IPS-18a (cell line): ENCODE measurements around the gene LUC7L.
"Not testable (repeated sequence)": the region's sequence is repeated elsewhere in the genome, so short reads cannot be mapped to it uniquely, and the experiment has no call there.

Experiments used
- H3K27ac ChIP-seq: one replicate; pipeline ENCODE4 v1.5.1; 2013; ENCODE audit warnings: low read length
- H3K27me3 ChIP-seq: one replicate; pipeline ENCODE4 v1.6.1; 2013; ENCODE audit warnings: mild to moderate bottlenecking, low read length; ENCODE audit not compliant: control insufficient read depth, insufficient read depth
- H3K36me3 ChIP-seq: one replicate; pipeline ENCODE4 v1.6.1; 2013; ENCODE audit warnings: low read depth, low read length; ENCODE audit not compliant: control insufficient read depth
- H3K4me1 ChIP-seq: one replicate; pipeline ENCODE4 v1.6.1; 2013; ENCODE audit warnings: low read depth, low read length; ENCODE audit not compliant: control insufficient read depth
- H3K4me3 ChIP-seq: one replicate; pipeline ENCODE4 v1.5.1; 2013; ENCODE audit warnings: low read length
- H3K9ac ChIP-seq: one replicate; pipeline ENCODE4 v1.6.1; 2013; ENCODE audit warnings: mild to moderate bottlenecking, low read length, moderate library complexity
- H3K9me3 ChIP-seq: one replicate; pipeline ENCODE4 v1.6.1; 2013; ENCODE audit warnings: low read depth, low read length; ENCODE audit not compliant: control insufficient read depth

LUC7L gene

DNA sequence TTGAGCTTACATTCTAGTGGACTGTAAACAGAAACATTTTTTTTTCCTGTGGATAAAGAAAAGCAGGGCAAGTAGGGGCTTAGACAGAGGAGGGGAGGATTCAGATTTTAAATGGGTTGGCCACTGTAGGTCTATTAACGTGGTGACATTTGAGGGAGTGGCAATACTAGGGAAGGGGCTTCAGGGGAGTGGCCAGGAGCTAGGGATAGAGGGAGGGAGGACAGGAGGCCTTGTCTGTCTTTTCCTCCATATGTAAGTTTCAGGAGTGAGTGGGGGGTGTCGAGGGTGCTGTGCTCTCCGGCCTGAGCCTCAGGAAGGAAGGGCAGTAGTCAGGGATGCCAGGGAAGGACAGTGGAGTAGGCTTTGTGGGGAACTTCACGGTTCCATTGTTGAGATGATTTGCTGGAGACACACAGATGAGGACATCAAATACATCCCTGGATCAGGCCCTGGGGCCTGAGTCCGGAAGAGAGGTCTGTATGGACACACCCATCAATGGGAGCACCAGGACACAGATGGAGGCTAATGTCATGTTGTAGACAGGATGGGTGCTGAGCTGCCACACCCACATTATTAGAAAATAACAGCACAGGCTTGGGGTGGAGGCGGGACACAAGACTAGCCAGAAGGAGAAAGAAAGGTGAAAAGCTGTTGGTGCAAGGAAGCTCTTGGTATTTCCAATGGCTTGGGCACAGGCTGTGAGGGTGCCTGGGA lies 70.0 kb downstream of the LUC7L start:
- no peak overlapping the region for H3K27ac ChIP-seq
- H3K27me3 ChIP-seq, result peaks cover 68% of the 10 kb centered on the region
- H3K4me1 ChIP-seq, result peaks cover 3% of the 10 kb centered on the region
- no peaks in the 10 kb centered on the region for H3K36me3 ChIP-seq
- H3K9me3 ChIP-seq, result no peaks in the 10 kb centered on the region
- no peak overlapping the region for H3K4me3 ChIP-seq
- no peak overlapping the region for H3K9ac ChIP-seq

DNA sequence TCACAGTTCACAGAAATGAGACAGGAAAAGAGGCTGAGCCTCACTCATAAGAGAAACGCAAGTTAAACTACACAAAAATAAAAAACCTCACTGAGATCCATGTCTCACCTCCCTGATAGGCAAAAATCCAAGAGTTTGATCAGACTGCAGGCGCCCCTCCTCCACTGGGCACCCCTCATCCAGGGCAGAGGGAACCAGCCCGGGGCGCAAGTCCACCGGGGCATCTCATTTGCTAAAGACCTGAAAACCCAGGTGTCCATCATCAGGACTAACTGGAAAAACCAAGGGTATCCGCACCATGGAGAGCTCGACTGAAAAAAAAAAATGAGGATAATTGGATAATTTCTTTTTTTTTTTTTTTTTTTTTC lies 74.2 kb downstream of the LUC7L start:
- H3K9me3 ChIP-seq, result no peaks in the 10 kb centered on the region
- H3K27me3 ChIP-seq, result peaks cover 67% of the 10 kb centered on the region
- H3K36me3 ChIP-seq, result no peaks in the 10 kb centered on the region
- H3K4me3 ChIP-seq, result peak overlapping the region; percentile 61
- peaks cover 3% of the 10 kb centered on the region for H3K4me1 ChIP-seq
- H3K27ac ChIP-seq, result no peak overlapping the region
- no peak overlapping the region for H3K9ac ChIP-seq

DNA sequence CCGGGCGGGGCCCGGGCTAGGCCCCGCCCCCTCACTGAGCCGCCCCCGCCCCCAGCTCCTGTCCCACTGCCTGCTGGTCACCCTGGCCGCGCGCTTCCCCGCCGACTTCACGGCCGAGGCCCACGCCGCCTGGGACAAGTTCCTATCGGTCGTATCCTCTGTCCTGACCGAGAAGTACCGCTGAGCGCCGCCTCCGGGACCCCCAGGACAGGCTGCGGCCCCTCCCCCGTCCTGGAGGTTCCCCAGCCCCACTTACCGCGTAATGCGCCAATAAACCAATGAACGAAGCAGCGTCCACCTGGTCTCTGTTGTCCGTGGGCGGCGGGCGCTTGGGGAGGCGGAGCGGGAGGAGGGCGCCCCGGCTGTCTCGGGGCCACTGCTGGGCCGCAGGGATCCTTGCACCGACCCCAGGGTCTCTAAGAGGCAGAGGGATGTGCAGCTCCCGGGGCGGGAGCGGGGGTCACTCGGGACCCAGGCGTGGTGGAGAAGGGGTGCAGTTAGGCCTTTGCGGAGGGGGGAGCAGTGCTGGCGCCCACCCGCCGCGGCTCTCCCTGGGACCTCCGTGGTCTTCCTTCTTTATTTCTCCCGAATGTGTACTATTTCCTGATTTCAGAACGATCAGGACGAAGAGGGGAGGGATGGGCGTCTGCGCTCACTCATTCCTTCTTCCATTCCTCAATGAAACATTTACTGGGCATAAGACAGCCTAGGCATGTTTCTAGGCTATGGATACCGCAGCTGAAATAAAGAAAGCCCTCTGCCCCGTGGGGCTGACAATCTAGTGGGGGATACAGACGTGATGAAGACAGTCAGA lies 74.8 kb downstream of the LUC7L start:
- no peaks in the 10 kb centered on the region for H3K36me3 ChIP-seq
- H3K9ac ChIP-seq, result no peak overlapping the region
- peaks cover 68% of the 10 kb centered on the region for H3K27me3 ChIP-seq
- no peak overlapping the region for H3K27ac ChIP-seq
- H3K4me1 ChIP-seq, result peaks cover 3% of the 10 kb centered on the region
- no peaks in the 10 kb centered on the region for H3K9me3 ChIP-seq
- peak overlapping the region; percentile 61 for H3K4me3 ChIP-seq

DNA sequence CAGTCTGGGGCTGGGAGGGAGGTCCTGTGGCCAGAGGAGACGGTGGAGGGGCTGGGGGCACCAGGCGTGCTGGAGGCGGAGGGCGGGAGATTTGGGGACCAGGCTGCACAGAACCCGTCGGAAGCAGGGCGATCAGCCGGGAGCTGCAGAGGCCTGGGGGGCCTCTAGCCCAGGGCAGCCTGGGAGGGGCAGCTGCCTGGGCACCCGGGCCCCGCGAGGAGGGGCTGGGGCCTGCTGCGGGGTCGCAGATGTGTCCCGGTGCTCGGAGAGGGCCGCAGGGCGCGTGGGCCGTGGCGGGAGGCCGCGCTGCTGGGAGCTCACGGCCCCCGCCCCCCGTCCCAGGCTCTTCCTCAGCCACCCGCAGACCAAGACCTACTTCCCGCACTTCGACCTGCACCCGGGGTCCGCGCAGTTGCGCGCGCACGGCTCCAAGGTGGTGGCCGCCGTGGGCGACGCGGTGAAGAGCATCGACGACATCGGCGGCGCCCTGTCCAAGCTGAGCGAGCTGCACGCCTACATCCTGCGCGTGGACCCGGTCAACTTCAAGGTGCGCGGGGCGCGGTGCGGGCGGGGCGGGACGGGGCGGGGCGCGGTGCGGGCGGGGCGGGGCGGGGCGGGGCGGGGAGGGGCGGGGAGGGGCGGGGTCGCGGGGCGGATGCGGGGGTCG lies 75.6 kb downstream of the LUC7L start:
- not testable (repeated sequence) for H3K36me3 ChIP-seq, H3K4me1 ChIP-seq, H3K4me3 ChIP-seq, H3K9me3 ChIP-seq, H3K9ac ChIP-seq, H3K27ac ChIP-seq
- peaks cover 68% of the 10 kb centered on the region for H3K27me3 ChIP-seq

DNA sequence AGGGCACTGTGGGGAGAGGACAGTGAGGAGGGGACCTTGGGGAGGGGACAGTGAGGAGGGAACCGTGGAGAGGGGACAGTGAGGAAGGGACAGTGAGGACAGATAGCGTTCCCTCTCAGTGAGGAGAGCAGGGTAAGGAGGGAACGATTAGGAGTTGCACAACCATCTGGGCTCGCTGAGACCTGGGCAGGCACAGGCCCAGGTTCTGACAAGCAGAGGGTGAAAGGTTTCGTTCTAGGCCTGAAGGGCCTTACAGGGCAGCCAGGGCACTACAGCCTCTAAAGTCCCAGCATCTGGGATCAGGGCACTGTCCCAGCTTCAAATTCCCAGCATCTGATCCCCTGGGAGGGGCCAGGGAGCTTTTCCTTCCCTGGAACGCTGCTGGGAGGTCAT lies 76.1 kb downstream of the LUC7L start:
- not testable (repeated sequence) for H3K9ac ChIP-seq, H3K9me3 ChIP-seq, H3K4me3 ChIP-seq, H3K36me3 ChIP-seq, H3K4me1 ChIP-seq, H3K27ac ChIP-seq
- peaks cover 64% of the 10 kb centered on the region for H3K27me3 ChIP-seq

DNA sequence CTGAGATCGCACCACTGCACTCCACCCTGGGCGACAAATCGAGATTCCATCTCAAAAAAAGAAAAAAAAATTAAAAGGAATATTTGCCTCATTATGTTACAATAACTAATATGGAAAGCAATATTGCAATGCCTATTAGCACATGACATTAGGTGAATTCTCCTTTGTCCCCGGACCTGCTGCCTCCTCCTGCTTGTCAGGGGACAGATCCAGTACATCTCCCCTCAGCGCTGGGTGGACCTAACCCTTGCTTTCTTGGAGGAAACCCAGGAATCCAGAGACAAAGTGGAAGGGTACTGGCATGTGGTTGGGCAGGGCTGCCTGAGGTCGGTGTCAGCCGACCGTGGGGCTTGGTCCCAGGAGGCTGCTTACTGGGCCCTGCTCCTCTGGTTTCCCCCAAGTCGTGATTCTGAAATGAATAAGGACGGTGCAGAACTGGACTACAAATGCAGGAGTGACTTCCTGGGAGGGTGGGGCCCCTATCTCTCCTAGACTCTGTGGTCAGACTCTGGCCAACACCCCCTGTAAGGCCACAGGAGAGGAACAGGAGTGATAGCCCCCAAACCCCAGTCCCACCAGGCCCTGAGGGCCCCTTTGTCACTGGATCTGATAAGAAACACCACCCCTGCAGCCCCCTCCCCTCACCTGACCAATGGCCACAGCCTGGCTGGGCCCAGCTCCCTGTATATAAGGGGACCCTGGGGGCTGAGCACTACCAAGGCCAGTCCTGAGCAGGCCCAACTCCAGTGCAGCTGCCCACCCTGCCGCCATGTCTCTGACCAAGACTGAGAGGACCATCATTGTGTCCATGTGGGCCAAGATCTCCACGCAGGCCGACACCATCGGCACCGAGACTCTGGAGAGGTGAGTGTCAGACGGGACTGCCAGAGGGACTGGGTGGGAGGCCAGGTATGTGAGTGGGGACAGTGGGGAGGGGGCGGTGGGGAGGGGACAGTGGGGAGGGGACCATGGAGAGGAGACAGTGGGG lies 76.8 kb downstream of the LUC7L start, which contains the start of gene HBZ:
Gene HBZ, plus strand, starts transcription at position 504 of the 988 bp plus-strand sequence. Its CDS starts 266 bp downstream, at position 770.
- no peak within 1 kb of the TSS for H3K27ac ChIP-seq
- H3K9ac ChIP-seq, result no peak within 1 kb of the TSS
- no peaks in the 10 kb centered on the region for H3K36me3 ChIP-seq
- H3K9me3 ChIP-seq, result no peaks in the 10 kb centered on the region
- H3K4me1 ChIP-seq, result peaks cover 3% of the 10 kb centered on the region
- no peak within 1 kb of the TSS for H3K4me3 ChIP-seq
- H3K27me3 ChIP-seq, result peaks cover 57% of the 10 kb centered on the region

DNA sequence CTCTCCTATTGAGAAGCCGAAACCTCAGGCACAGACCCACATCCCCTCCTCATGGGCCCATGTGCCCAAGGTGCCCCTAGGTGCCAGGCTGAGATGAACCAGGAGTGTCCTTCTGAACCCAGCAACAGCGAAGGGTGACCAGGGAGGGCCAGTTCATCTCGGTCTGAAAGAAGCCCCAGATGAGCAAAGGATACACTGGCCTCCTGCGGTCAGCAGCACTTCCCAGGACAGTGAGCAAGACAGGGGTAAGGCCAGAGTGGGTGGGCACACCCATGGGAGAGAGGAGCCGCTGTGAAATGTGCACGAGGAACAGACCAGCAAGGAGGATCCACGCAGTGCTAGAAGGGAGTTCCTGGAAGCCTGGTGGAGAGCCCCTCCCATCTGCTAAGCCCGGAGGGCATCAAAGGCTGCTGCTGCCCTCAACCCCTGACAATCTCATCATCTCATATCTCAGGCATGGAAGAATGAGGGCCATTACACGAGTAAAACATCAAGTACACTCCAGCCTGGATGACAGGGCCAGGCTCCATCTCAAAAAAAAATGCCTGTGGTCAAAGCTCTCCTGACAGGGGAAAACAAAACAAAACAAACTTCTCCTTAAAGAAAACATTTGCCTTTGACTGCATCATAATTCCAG lies 80.1 kb downstream of the LUC7L start:
- H3K4me1 ChIP-seq, result no peaks in the 10 kb centered on the region
- no peaks in the 10 kb centered on the region for H3K36me3 ChIP-seq
- no peak overlapping the region for H3K27ac ChIP-seq
- no peak overlapping the region for H3K4me3 ChIP-seq
- no peaks in the 10 kb centered on the region for H3K9me3 ChIP-seq
- H3K27me3 ChIP-seq, result peaks cover 29% of the 10 kb centered on the region
- no peak overlapping the region for H3K9ac ChIP-seq

DNA sequence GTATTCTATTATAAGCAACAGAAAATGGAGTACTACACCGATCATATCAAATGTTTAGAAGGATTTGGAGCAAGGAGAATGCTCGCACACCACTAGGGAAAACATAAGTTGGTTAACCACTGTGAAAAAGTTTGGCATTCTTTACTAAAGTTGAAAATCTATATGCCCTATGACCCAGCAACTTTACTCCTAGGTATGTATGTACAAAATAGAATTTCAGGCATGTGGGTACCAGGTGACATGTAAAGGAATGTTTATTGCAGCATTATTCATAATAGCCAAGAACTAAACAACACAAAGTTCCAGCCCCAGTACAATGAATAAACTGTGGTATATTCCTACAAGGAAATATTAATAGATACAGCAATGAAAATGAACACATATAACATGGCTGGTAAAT lies 82.6 kb downstream of the LUC7L start:
- no peak overlapping the region for H3K9ac ChIP-seq
- H3K27ac ChIP-seq, result no peak overlapping the region

DNA sequence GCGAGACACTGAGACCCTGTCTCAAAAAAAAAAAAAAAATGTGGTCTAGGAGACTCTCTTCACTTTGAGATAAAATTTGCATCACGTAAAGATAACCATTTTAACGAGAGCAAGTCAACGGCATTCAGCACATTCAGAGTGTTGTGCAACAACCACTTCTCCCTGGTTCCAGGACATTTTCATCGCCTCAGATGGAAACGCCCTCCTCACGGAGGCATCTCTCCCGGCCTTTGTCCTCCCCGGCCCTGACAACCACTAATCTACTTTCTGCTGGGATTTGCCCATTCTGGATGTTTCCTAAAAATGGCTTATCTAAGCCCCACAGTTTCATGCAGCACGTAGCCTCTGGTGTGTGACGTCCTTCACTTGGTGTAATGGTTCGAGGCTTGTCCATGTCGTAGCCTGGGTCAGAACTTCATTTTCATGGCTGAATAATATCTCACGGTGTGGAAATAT lies 84.4 kb downstream of the LUC7L start:
- H3K9ac ChIP-seq, result no peak overlapping the region
- H3K9me3 ChIP-seq, result no peaks in the 10 kb centered on the region
- H3K27me3 ChIP-seq, result peaks cover 9% of the 10 kb centered on the region
- no peak overlapping the region for H3K27ac ChIP-seq
- H3K4me3 ChIP-seq, result no peak overlapping the region
- no peaks in the 10 kb centered on the region for H3K36me3 ChIP-seq
- H3K4me1 ChIP-seq, result no peaks in the 10 kb centered on the region

More for the DNA sequence above, 82.6 kb downstream of the LUC7L start:
- H3K9me3 ChIP-seq, result no peaks in the 10 kb centered on the region
- H3K4me3 ChIP-seq, result no peak overlapping the region
- no peaks in the 10 kb centered on the region for H3K4me1 ChIP-seq
- H3K36me3 ChIP-seq, result no peaks in the 10 kb centered on the region
- H3K27me3 ChIP-seq, result peaks cover 16% of the 10 kb centered on the region

DNA sequence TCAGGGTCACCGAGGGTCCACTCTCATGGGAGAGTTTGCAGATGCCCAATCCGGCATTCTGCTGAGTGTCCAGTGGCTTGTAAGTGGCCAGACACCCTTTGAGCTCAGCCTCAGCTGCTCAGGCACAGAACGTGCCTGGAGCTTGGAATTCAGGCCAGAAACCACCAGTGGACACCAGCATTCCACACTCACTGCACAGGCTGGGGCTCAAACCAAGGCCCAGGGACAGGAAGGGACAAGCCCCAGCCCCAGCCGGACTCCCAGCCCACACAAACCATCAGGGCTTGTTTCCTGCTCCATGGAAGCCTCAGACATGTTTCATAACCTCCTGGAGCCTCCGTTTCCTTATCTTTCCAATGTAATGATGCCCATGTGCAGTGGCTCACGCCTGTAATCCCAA lies 85.8 kb downstream of the LUC7L start:
- H3K27me3 ChIP-seq, result no peaks in the 10 kb centered on the region
- H3K4me3 ChIP-seq, result no peak overlapping the region
- no peak overlapping the region for H3K27ac ChIP-seq
- no peaks in the 10 kb centered on the region for H3K36me3 ChIP-seq
- H3K9ac ChIP-seq, result no peak overlapping the region
- H3K4me1 ChIP-seq, result no peaks in the 10 kb centered on the region
- no peaks in the 10 kb centered on the region for H3K9me3 ChIP-seq
